Activated CD4-positive, alpha-beta memory T cell treated with anti-CD3 and anti-CD28 coated beads, Interleukin-2, amount 10 ng/mL, durations not matched to agents 7 days and 5 days (primary cell): ENCODE results near the gene PCIF1. TPM values are rescaled to one million over a fixed set of nuclear protein-coding genes. Genes with fewer than 3 reads are reported as not detected.

Source experiments
- CTCF ChIA-PET: fragments of 350-600 bp; sonication (Branson Sonifier 250); formaldehyde crosslinking; loops from one replicate; lab custom pipeline; 2021; ENCODE audit warnings: antibody characterized with exemption, inconsistent platforms; lab: Charles Lee
- POLR2A ChIA-PET: fragments of 350-600 bp; sonication (Branson Sonifier 250); formaldehyde crosslinking; loops from one replicate; lab custom pipeline; 2021; ENCODE audit warnings: antibody characterized with exemption; lab: Charles Lee
- DNase-seq: peaks from one replicate; pipeline ENCODE4 v3.0.0-alpha.2; 2020
- H3K27ac Mint-ChIP-seq: one replicate; pipeline ENCODE4 v1.8.0; 2021; ENCODE audit warnings: mild to moderate bottlenecking, mixed read lengths
- H3K27me3 Mint-ChIP-seq: one replicate; pipeline ENCODE4 v1.8.0; 2021; ENCODE audit warnings: mixed read lengths
- H3K36me3 Mint-ChIP-seq: one replicate; pipeline ENCODE4 v1.8.0; 2021; ENCODE audit warnings: low read depth, mixed read lengths
- H3K4me1 Mint-ChIP-seq: one replicate; pipeline ENCODE4 v1.8.0; 2021; ENCODE audit warnings: mixed read lengths
- H3K4me3 Mint-ChIP-seq: one replicate; pipeline ENCODE4 v1.8.0; 2021; ENCODE audit warnings: mild to moderate bottlenecking, mixed read lengths
- H3K9me3 Mint-ChIP-seq: one replicate; pipeline ENCODE4 v1.8.0; 2021; ENCODE audit warnings: mixed read lengths
- total RNA-seq, 2 experiments: library from RNA; stranded (reverse); gene quantifications; one replicate each; pipeline ENCODE4 v1.2.3, GENCODE V29; 2021

The PCIF1 gene
- total RNA-seq, 2 experiments from 2014 or later = 44.2 to 45.7 TPM

DNA sequence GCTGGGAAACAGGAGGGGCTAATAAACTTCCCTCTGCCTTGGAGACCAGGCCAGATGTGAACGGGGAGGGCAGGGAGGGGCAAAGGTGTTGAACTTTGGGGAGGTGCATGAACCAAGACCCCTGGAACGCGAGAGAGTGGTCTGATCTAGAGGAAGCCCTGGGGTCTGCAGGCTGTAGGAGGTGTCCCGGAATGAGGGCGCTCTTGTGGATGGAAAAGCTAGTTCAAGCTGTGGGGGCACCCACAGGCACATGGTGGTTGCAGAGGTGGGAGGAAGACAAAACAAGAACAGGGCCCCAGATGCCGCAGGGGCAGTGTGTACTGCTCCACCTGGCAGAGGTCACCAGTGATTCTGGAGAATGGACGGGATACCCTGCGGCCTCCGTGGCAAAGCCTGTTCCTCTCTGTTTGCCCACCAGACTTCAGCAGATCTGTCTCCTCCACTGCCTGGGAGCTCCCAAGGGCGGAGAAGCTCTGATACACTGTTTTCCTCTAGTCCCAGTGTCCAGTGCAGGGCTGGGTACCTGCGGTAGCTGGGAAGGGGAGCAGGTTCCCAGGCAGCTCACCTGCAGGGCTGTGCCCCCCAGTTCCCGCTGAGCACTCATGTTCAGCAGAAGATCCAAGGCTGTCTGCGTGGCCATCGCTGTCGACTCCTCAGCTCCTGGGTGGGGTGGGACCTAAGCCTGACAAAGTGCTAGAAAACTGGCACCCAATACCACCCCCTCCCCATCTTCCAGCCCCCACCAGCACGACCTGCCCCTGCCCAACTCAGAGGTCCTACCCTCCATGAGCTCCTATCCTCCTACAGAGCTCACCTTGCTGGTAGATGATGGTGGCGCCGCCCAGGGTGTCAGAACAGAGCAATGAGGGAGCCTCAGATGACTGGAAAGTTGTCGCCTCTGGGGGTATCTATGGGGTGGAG lies 22.8 kb downstream of the PCIF1 start:
- H3K4me3 Mint-ChIP-seq = no peak overlapping the region
- DNase-seq = no peak
- H3K9me3 Mint-ChIP-seq = no peaks in the 10 kb centered on the region
- no peak overlapping the region for H3K27ac Mint-ChIP-seq
- no peaks in the 10 kb centered on the region for H3K27me3 Mint-ChIP-seq
- H3K36me3 Mint-ChIP-seq = peaks cover 48% of the 10 kb centered on the region
- ChIA-PET POLR2A (interaction anchor here (1.4 to 5.8 kb wide), 4 partner anchors 9 to 23 kb away, joined by 4 to 56 read pairs (median 11); partner anchors contain the start of genes PCIF1 and ZNF335), CTCF (interaction anchor here (2.2 kb wide), 1 partner anchor 13 kb away, joined by 8 read pairs; no protein-coding TSS in a partner anchor)
- no peaks in the 10 kb centered on the region for H3K4me1 Mint-ChIP-seq

GRCh38 chr20:45958593-45958992 lies 24.1 kb downstream of the PCIF1 start:
- no peak overlapping the region for H3K27ac Mint-ChIP-seq
- no peaks in the 10 kb centered on the region for H3K9me3 Mint-ChIP-seq
- H3K4me1 Mint-ChIP-seq = peaks cover 7% of the 10 kb centered on the region
- no peaks in the 10 kb centered on the region for H3K27me3 Mint-ChIP-seq
- ChIA-PET CTCF (interaction anchor here (2.2 to 2.9 kb wide), 2 partner anchors 11 to 12 kb away, joined by 8 to 23 read pairs; no protein-coding TSS in a partner anchor), POLR2A (interaction anchor here (0.6 to 5.8 kb wide), 7 partner anchors 9 to 74 kb away, joined by 3 to 56 read pairs (median 4); partner anchors contain the start of genes PCIF1 and ZNF335)
- H3K4me3 Mint-ChIP-seq = no peak overlapping the region
- DNase-seq = no peak
- H3K36me3 Mint-ChIP-seq = peaks cover 57% of the 10 kb centered on the region

DNA sequence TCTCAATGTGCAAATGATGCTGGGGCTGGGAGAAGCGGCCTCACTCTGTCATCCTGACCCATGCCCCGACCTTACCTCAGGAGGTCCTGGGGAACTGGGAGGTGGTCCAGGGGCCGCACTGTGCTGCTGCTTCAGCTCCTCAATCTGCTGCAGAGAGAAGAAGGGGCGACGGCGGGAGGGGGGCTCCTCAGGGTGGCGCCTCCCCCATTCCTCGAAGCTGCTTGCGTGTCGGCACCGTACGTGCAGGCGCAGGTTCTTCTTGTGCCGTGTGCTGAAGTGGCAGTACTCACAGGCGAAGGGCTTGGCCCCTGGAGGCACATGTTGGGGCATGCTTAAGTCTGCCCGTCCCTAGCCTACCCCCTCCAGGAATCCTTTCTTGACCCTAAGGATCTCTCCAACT lies 24.6 kb downstream of the PCIF1 start:
- H3K27ac Mint-ChIP-seq = no peak overlapping the region
- no peak overlapping the region for H3K4me3 Mint-ChIP-seq
- CTCF ChIA-PET = interaction anchor here (2.9 kb wide), 1 partner anchor 11 kb away, joined by 23 read pairs; no protein-coding TSS in a partner anchor
- DNase-seq = no peak
- H3K36me3 Mint-ChIP-seq = peaks cover 62% of the 10 kb centered on the region
- peaks cover 11% of the 10 kb centered on the region for H3K4me1 Mint-ChIP-seq
- POLR2A ChIA-PET = interaction anchor here (0.9 to 5.8 kb wide), 4 partner anchors 10 to 25 kb away, joined by 3 to 56 read pairs (median 9); partner anchors contain the start of gene ZNF335
- no peaks in the 10 kb centered on the region for H3K9me3 Mint-ChIP-seq
- H3K27me3 Mint-ChIP-seq = no peaks in the 10 kb centered on the region

- CTCF ChIA-PET = interaction anchor here (1.2 to 3.7 kb wide), 4 partner anchors 10 to 160 kb away, joined by 3 to 28 read pairs (median 15); no protein-coding TSS in a partner anchor
- Mint-ChIP-seq H3K27ac (no peak overlapping the region), H3K9me3 (no peaks in the 10 kb centered on the region), H3K4me3 (no peak overlapping the region), H3K27me3 (no peaks in the 10 kb centered on the region), H3K4me1 (peaks cover 15% of the 10 kb centered on the region), H3K36me3 (peaks cover 69% of the 10 kb centered on the region)
- DNase-seq = no peak
- POLR2A ChIA-PET = interaction anchor here (0.8 to 5.8 kb wide), 4 partner anchors 11 to 26 kb away, joined by 3 to 56 read pairs (median 9); partner anchors contain the start of gene ZNF335
These were observed 25.6 kb downstream of the PCIF1 start for GRCh38 chr20:45959956-45960630.

GRCh38 chr20:45962031-45962755 lies 27.7 kb downstream of the PCIF1 start:
- H3K4me3 Mint-ChIP-seq = no peak overlapping the region
- H3K27me3 Mint-ChIP-seq = no peaks in the 10 kb centered on the region
- no peaks in the 10 kb centered on the region for H3K9me3 Mint-ChIP-seq
- no peak for DNase-seq
- peaks cover 73% of the 10 kb centered on the region for H3K36me3 Mint-ChIP-seq
- peaks cover 21% of the 10 kb centered on the region for H3K4me1 Mint-ChIP-seq
- POLR2A ChIA-PET = interaction anchor here (0.7 to 5.8 kb wide), 8 partner anchors 9 to 149 kb away, joined by 3 to 56 read pairs (median 4); partner anchors contain the start of genes UBE2C and ZNF335
- CTCF ChIA-PET = interaction anchor here (0.7 to 3.7 kb wide), 6 partner anchors 28 to 171 kb away, joined by 3 to 28 read pairs (median 4); no protein-coding TSS in a partner anchor
- H3K27ac Mint-ChIP-seq = no peak overlapping the region

GRCh38 chr20:45963059-45964005 lies 28.8 kb downstream of the PCIF1 start:
- no peak overlapping the region for H3K4me3 Mint-ChIP-seq
- peaks cover 77% of the 10 kb centered on the region for H3K36me3 Mint-ChIP-seq
- H3K9me3 Mint-ChIP-seq = no peaks in the 10 kb centered on the region
- H3K27ac Mint-ChIP-seq = peak overlapping the region; percentile 69
- ChIA-PET POLR2A (interaction anchor here (0.7 to 5.8 kb wide), 6 partner anchors 8 to 150 kb away, joined by 3 to 56 read pairs (median 6); partner anchors contain the start of genes PCIF1, UBE2C and ZNF335), CTCF (interaction anchor here (0.7 to 3.7 kb wide), 7 partner anchors 14 to 170 kb away, joined by 3 to 28 read pairs (median 4); no protein-coding TSS in a partner anchor)
- no peak for DNase-seq
- H3K27me3 Mint-ChIP-seq = no peaks in the 10 kb centered on the region
- H3K4me1 Mint-ChIP-seq = peaks cover 21% of the 10 kb centered on the region

DNA sequence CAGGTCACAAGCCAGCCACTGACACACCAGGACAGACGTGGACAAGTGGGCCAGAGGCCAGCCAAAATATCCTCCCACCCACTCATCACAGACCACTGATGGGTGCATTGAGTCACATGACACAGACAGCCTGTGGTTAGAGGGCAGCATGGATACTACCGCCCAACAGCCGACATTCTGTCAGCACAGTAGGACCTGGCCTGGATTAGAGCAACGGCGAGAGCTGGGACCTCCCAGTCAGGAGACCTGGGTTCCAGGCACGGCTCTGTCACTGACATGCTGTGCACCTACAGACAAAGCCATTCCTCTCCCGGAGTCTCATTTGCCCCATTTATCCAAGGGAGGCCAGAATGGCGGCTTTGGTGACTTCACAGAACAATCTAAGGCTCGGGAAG lies 29.5 kb downstream of the PCIF1 start:
- Mint-ChIP-seq H3K4me1 (peaks cover 22% of the 10 kb centered on the region), H3K36me3 (peaks cover 73% of the 10 kb centered on the region), H3K27me3 (no peaks in the 10 kb centered on the region), H3K4me3 (no peak overlapping the region), H3K9me3 (no peaks in the 10 kb centered on the region), H3K27ac (peak overlapping the region; percentile 16)
- ChIA-PET POLR2A (interaction anchor here (1.1 to 2.1 kb wide), 4 partner anchors 11 to 30 kb away, joined by 4 to 11 read pairs (median 6); partner anchors contain the start of gene PCIF1), CTCF (interaction anchor here (1.5 to 1.6 kb wide), 2 partner anchors 31 to 165 kb away, joined by 4 to 7 read pairs; no protein-coding TSS in a partner anchor)
- DNase-seq = no peak

DNA sequence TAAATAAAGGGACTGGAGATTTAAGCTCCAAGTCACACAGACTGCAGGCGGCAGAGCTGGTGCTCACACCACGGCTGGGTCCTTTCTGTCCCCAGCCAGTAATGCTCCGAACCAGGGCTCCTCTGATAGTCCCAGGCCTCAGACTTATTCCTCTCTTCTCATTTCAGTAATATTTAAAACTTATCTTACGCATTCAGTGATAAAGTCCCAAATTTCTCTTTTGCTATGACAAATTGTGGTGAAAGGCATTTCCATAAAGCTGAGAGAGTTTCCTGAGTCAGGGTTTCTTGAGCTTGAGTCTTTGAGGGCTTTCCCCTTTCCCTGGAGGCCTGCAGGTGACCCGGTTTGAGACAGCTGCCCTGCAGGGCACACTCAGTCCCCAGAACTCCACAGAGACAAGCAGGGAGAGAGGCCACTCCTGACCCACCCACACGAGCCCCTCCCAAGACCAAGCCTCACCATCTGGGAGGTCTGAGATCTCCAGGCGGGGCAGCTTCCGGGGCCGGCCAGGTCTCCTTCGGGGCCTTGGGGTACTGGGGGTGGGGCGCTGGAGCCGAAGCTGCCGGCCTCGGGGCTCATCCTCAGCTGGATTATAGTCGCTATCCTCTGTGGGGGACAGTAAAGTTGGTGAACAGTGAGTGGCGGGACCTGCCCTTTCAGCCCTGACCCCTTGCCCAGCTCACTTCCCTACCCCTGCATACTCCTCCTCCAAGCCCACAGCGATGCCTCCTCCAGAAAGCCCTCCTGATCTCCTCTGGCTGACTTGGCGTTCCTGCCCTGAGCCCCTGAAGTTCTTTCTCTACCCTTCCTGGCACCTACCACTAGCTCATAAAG lies 30.9 kb downstream of the PCIF1 start:
- H3K4me3 Mint-ChIP-seq = no peak overlapping the region
- H3K9me3 Mint-ChIP-seq = no peaks in the 10 kb centered on the region
- H3K27ac Mint-ChIP-seq = peak overlapping the region; percentile 38

DNA sequence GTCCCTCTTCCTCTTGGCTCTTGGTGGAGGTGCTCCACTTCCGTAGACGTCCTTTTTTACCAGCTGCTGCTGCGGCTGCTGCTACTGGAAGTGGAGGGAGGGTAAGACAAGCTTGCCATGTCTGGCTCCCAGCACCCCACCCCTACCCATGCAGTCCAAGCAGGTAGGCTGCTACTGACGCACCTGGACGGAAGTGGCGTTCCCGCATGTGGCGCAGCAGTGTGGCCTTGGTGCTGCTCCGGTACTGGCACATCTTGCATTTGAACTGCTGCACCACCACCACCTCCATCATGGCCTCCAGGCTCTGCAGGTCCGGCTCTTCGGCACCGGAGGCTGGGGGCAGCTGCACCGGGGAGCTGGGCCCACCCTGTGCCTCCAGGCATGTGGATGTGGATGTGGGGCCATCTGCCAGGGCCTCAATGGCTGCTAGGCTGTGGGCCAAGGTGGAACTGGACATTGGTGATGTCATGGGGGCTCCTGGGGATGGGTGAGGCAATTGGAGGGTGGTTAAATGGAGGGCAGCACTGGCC lies 33.1 kb downstream of the PCIF1 start:
- Mint-ChIP-seq H3K9me3 (no peaks in the 10 kb centered on the region), H3K27me3 (no peaks in the 10 kb centered on the region), H3K4me1 (peaks cover 44% of the 10 kb centered on the region), H3K4me3 (no peak overlapping the region), H3K27ac (no peak overlapping the region), H3K36me3 (peaks cover 60% of the 10 kb centered on the region)
- CTCF ChIA-PET = interaction anchor here (1.0 to 1.3 kb wide), 2 partner anchors 46 to 174 kb away, joined by 4 read pairs; no protein-coding TSS in a partner anchor
- no peak for DNase-seq
- POLR2A ChIA-PET = interaction anchor here (1.1 to 7.4 kb wide), 3 partner anchors 10 to 32 kb away, joined by 3 to 138 read pairs (median 4); partner anchors contain the start of gene PCIF1

More for the DNA sequence above, 30.9 kb downstream of the PCIF1 start:
- peaks cover 36% of the 10 kb centered on the region for H3K4me1 Mint-ChIP-seq
- POLR2A ChIA-PET = interaction anchor here (0.8 to 2.1 kb wide), 3 partner anchors 17 to 173 kb away, joined by 3 to 11 read pairs (median 3); partner anchors contain the start of genes DNTTIP1, PCIF1 and WFDC3
- CTCF ChIA-PET = interaction anchor here (0.5 to 1.1 kb wide), 5 partner anchors 18 to 166 kb away, joined by 3 to 8 read pairs (median 3); no protein-coding TSS in a partner anchor
- no peaks in the 10 kb centered on the region for H3K27me3 Mint-ChIP-seq
- peaks cover 71% of the 10 kb centered on the region for H3K36me3 Mint-ChIP-seq
- DNase-seq = no peak
